ENCODE measurements around the gene SNX8. TPM values are rescaled to one million over a fixed set of nuclear protein-coding genes. Genes with fewer than 3 reads are reported as not detected.

SNX8 gene
- total and polyA plus RNA-seq, 2 experiments from 2014 or later: 24.7 to 81.4 TPM

GRCh38 chr7:2253021-2253420 lies 61.2 kb downstream of the SNX8 start:
- Histone ChIP-seq H2AFZ (no peak overlapping the region), H3K27me3 (no peaks in the 10 kb centered on the region), H3K36me3 (replicated peaks; ENCODE audit: insufficient read depth, low read depth) (no peaks in the 10 kb centered on the region), H3K9me3 (ENCODE audit: low read depth) (no peaks in the 10 kb centered on the region), H3K27ac (no peak overlapping the region), H3K4me1 (ENCODE audit: insufficient read depth) (no peaks in the 10 kb centered on the region), H3K4me2 (no peak overlapping the region), H3K4me3 (no peak overlapping the region), H4K20me1 (ENCODE audit: insufficient read depth, poor library complexity, severe bottlenecking) (no peaks in the 10 kb centered on the region), H3K79me2 (no peaks in the 10 kb centered on the region), H3K9me2 (replicated peaks; ENCODE audit: insufficient read depth) (no peaks in the 10 kb centered on the region)
- WGBS (ENCODE audit: low lambda C conversion rate, missing lambda C conversion rate): 95% methylated on average over 9 of the region's 9 CpGs
- DNase-seq (ENCODE audit: low spot score): no peak
- TF ChIP-seq EZH2 (IDR thresholded peaks at IDR 0.05; ENCODE audit: borderline replicate concordance) (no peak), CTCF (IDR thresholded peaks at IDR 0.05; ENCODE audit: poor library complexity) (no peak), EZH2phosphoT487 (IDR thresholded peaks at IDR 0.05; ENCODE audit: low read depth, severe bottlenecking, unreplicated experiment) (no peak)

GRCh38 chr7:2251841-2252771 lies 62.1 kb downstream of the SNX8 start:
- H3K79me2 ChIP-seq: no peaks in the 10 kb centered on the region
- H2AFZ ChIP-seq: no peak overlapping the region
- WGBS (ENCODE audit: low lambda C conversion rate, missing lambda C conversion rate): 89% methylated on average over 15 of the region's 24 CpGs
- H3K36me3 ChIP-seq (replicated peaks; ENCODE audit: insufficient read depth, low read depth): no peaks in the 10 kb centered on the region
- no peaks in the 10 kb centered on the region for H3K4me1 ChIP-seq (ENCODE audit: insufficient read depth)
- H3K4me3 ChIP-seq: no peak overlapping the region
- H4K20me1 ChIP-seq (ENCODE audit: insufficient read depth, poor library complexity, severe bottlenecking): no peaks in the 10 kb centered on the region
- TF ChIP-seq CTCF (IDR thresholded peaks at IDR 0.05; ENCODE audit: poor library complexity) (no peak), EZH2phosphoT487 (IDR thresholded peaks at IDR 0.05; ENCODE audit: low read depth, severe bottlenecking, unreplicated experiment) (no peak), EZH2 (IDR thresholded peaks at IDR 0.05; ENCODE audit: borderline replicate concordance) (no peak)
- H3K27me3 ChIP-seq: no peaks in the 10 kb centered on the region
- DNase-seq (ENCODE audit: low spot score): no peak
- no peak overlapping the region for H3K27ac ChIP-seq
- H3K4me2 ChIP-seq: no peak overlapping the region
- no peaks in the 10 kb centered on the region for H3K9me2 ChIP-seq (replicated peaks; ENCODE audit: insufficient read depth)
- H3K9me3 ChIP-seq (ENCODE audit: low read depth): no peaks in the 10 kb centered on the region

- Histone ChIP-seq H4K20me1 (ENCODE audit: insufficient read depth, poor library complexity, severe bottlenecking) (no peaks in the 10 kb centered on the region), H3K36me3 (replicated peaks; ENCODE audit: insufficient read depth, low read depth) (no peaks in the 10 kb centered on the region), H2AFZ (no peak overlapping the region), H3K9me2 (replicated peaks; ENCODE audit: insufficient read depth) (no peaks in the 10 kb centered on the region), H3K9me3 (ENCODE audit: low read depth) (no peaks in the 10 kb centered on the region), H3K4me2 (no peak overlapping the region), H3K27ac (no peak overlapping the region), H3K27me3 (no peaks in the 10 kb centered on the region), H3K4me3 (no peak overlapping the region), H3K79me2 (no peaks in the 10 kb centered on the region), H3K4me1 (ENCODE audit: insufficient read depth) (no peaks in the 10 kb centered on the region)
- DNase-seq (ENCODE audit: low spot score): no peak
- WGBS (ENCODE audit: low lambda C conversion rate, missing lambda C conversion rate): 83% methylated on average over 10 of the region's 10 CpGs
- TF ChIP-seq EZH2phosphoT487 (IDR thresholded peaks at IDR 0.05; ENCODE audit: low read depth, severe bottlenecking, unreplicated experiment) (no peak), EZH2 (IDR thresholded peaks at IDR 0.05; ENCODE audit: borderline replicate concordance) (no peak), CTCF (IDR thresholded peaks at IDR 0.05; ENCODE audit: poor library complexity) (no peak)
Observed at GRCh38 chr7:2251381-2251780, 62.9 kb downstream of the SNX8 start.

All from hepatocyte (in vitro differentiated cells).